ENCODE results near the gene PCDHGC5.
A peak's percentile ranks its signal among the peaks of the same experiment; 100 is the strongest.

PCDHGC5 gene

DNA sequence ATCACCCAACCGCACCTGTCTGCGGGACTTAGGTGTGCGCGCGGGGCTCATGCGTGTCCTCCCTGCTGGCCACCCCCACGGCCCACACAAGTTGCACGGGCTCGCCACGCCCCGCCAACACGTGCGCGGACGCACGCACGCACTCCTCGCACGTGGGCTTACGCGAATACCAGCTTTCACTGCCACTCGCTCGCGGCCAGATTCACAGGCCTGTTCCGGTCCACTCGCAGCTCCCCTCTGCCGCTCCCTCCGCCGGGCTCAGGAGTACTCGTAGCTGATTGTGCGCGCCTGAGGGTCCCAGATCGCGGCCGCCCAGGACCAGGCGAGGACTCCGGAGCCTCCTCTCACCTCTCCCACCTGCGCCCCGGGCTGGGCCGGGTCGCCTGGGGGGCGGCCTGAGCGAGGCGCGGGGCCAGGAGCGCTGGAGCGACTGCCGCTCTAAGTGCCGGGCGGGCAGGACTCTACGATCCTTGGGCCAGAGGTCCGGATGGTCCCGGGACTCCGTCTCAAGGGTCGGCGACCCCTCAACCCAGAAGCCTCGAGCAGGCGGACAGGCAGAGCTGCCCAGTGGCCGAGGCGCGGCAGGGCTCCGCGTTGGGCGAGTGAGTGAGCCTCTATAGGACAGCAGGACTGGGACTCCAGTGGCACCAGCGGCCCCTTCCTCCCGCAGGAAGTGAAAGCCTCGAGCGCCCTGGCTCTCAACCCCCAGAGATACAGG is 3.4 kb downstream of the PCDHGC5 start:
- Histone ChIP-seq H3K9me2 (ENCODE audit: low read depth, low read length) (no peaks in the 10 kb centered on the region), H3K36me3 (ENCODE audit: insufficient read depth, low read length) (no peaks in the 10 kb centered on the region), H3K79me2 (ENCODE audit: insufficient read depth, low read length) (no peaks in the 10 kb centered on the region), H4K20me1 (ENCODE audit: insufficient read depth, low read length) (no peaks in the 10 kb centered on the region), H3K9me3 (ENCODE audit: low read length) (no peaks in the 10 kb centered on the region), H3K27ac (ENCODE audit: low read depth, low read length, poor library complexity, severe bottlenecking) (no peak overlapping the region), H3K9ac (ENCODE audit: low read length) (no peak overlapping the region), H2AFZ (ENCODE audit: low read length) (no peak overlapping the region), H3K4me3 (ENCODE audit: low read depth, low read length, poor library complexity, severe bottlenecking) (peak overlapping the region; percentile 34), H3F3A (ENCODE audit: insufficient read depth, low read length) (no peaks in the 10 kb centered on the region), H3K4me2 (ENCODE audit: low read length) (peak overlapping the region; percentile 23; the same call in 1 of the 2 replicates), H3K27me3 (ENCODE audit: insufficient read depth, low read length) (no peaks in the 10 kb centered on the region), H3K4me1 (ENCODE audit: insufficient read depth, low read length, severe bottlenecking) (no peaks in the 10 kb centered on the region)
- TF ChIP-seq, protein P1, sequence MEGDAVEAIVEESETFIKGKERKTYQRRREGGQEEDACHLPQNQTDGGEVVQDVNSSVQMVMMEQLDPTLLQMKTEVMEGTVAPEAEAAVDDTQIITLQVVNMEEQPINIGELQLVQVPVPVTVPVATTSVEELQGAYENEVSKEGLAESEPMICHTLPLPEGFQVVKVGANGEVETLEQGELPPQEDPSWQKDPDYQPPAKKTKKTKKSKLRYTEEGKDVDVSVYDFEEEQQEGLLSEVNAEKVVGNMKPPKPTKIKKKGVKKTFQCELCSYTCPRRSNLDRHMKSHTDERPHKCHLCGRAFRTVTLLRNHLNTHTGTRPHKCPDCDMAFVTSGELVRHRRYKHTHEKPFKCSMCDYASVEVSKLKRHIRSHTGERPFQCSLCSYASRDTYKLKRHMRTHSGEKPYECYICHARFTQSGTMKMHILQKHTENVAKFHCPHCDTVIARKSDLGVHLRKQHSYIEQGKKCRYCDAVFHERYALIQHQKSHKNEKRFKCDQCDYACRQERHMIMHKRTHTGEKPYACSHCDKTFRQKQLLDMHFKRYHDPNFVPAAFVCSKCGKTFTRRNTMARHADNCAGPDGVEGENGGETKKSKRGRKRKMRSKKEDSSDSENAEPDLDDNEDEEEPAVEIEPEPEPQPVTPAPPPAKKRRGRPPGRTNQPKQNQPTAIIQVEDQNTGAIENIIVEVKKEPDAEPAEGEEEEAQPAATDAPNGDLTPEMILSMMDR (IDR thresholded peaks at IDR 0.05; ENCODE audit: low read length) = no peak
- TF ChIP-seq EZH2 (IDR thresholded peaks at IDR 0.05; ENCODE audit: borderline replicate concordance, low read length) = no peak

DNA sequence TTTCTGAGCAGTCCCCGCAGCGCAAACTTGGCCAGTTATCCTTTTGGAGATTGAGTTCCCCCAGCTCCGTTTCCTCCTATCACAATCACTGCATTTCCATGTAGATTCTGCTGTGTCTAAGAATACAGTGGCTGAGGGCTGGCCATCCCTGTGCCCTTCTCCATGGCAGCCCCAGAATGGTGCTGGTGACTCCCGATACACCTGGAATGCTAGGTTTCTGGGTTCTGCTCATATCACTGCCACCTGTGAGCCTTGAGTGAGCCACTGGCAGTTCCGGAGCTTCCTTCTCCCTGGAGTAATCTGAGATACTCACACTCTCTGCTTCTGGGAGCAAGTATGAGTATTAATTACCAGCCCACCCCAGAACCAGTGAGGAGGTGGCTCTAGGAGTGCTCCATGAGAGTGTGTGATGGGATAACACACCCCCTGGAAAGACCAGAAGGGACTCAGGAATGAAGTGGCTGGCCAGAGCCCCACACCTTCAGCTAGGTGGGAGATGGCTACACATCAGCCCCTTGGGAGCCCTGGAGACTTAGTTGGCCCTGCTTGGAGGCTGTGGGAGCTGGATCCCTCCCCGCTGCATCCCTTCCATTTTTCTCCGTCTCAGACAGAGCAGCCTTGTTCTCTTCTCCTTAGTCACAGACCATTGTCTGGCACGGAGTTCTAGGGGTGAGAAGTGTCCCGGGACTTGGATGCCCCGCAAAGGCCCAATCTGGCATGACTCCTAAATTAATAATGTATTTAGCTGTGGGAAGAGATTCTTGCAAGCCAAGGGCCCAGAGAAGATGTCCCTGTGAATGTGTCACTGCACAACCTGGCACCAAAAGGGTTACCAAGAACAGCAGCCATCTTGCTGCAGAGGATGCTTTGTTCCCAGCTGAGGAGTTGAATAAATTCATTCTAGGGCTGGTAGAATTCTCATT is 4.9 kb downstream of the PCDHGC5 start:
- Histone ChIP-seq H3K27ac (ENCODE audit: low read depth, low read length, poor library complexity, severe bottlenecking) (no peak overlapping the region), H3F3A (ENCODE audit: insufficient read depth, low read length) (no peaks in the 10 kb centered on the region), H2AFZ (ENCODE audit: low read length) (no peak overlapping the region), H3K36me3 (ENCODE audit: insufficient read depth, low read length) (no peaks in the 10 kb centered on the region), H3K4me2 (ENCODE audit: low read length) (no peak overlapping the region), H3K79me2 (ENCODE audit: insufficient read depth, low read length) (no peaks in the 10 kb centered on the region), H3K9ac (ENCODE audit: low read length) (no peak overlapping the region), H4K20me1 (ENCODE audit: insufficient read depth, low read length) (no peaks in the 10 kb centered on the region), H3K9me2 (ENCODE audit: low read depth, low read length) (no peaks in the 10 kb centered on the region), H3K27me3 (ENCODE audit: insufficient read depth, low read length) (no peaks in the 10 kb centered on the region), H3K4me1 (ENCODE audit: insufficient read depth, low read length, severe bottlenecking) (no peaks in the 10 kb centered on the region), H3K9me3 (ENCODE audit: low read length) (no peaks in the 10 kb centered on the region), H3K4me3 (ENCODE audit: low read depth, low read length, poor library complexity, severe bottlenecking) (no peak overlapping the region)
- TF ChIP-seq, protein P1 (IDR thresholded peaks at IDR 0.05; ENCODE audit: low read length) = no peak
- TF ChIP-seq EZH2 (IDR thresholded peaks at IDR 0.05; ENCODE audit: borderline replicate concordance, low read length) = no peak

DNA sequence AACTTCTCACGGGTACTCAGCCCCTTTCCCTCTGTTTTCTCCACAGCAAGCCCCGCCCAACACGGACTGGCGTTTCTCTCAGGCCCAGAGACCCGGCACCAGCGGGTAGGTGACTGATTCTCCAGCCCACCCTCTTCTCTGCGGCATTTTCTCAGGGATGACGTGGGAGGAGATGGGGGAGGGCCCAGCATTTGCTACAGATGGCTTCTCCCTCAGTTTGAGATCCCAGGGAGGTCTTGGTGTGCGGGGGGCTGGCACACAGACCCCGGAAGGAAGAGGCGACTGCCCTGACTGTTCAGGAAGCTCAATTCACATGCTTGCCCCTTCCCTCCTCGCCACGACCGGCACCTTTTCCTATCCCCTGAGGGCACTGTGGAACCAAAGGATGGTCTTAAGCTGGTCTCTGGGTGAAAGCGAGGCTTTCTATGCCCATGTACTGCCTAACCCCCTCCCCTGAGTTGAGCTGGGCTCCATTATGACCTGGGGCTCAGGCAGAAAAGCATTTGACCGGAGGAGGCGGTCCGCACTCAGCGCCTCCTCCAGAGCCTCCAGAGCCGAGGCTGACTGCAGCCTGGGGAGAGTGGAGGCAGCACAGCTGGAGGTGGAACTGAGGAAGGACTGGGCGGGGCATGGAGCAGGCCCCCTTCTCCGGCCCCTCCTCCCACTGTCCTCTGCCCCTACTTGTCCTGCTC is 6.0 kb downstream of the PCDHGC5 start:
- Histone ChIP-seq H3K9me3 (ENCODE audit: low read length) (no peaks in the 10 kb centered on the region), H3K36me3 (ENCODE audit: insufficient read depth, low read length) (no peaks in the 10 kb centered on the region), H3K27me3 (ENCODE audit: insufficient read depth, low read length) (no peaks in the 10 kb centered on the region), H3K4me2 (ENCODE audit: low read length) (no peak overlapping the region), H3F3A (ENCODE audit: insufficient read depth, low read length) (no peaks in the 10 kb centered on the region), H3K9ac (ENCODE audit: low read length) (no peak overlapping the region), H3K27ac (ENCODE audit: low read depth, low read length, poor library complexity, severe bottlenecking) (no peak overlapping the region), H3K9me2 (ENCODE audit: low read depth, low read length) (no peaks in the 10 kb centered on the region), H4K20me1 (ENCODE audit: insufficient read depth, low read length) (no peaks in the 10 kb centered on the region), H3K4me1 (ENCODE audit: insufficient read depth, low read length, severe bottlenecking) (no peaks in the 10 kb centered on the region), H2AFZ (ENCODE audit: low read length) (no peak overlapping the region), H3K4me3 (ENCODE audit: low read depth, low read length, poor library complexity, severe bottlenecking) (no peak overlapping the region), H3K79me2 (ENCODE audit: insufficient read depth, low read length) (no peaks in the 10 kb centered on the region)
- TF ChIP-seq, protein P1 (IDR thresholded peaks at IDR 0.05; ENCODE audit: low read length) = no peak
- TF ChIP-seq EZH2 (IDR thresholded peaks at IDR 0.05; ENCODE audit: borderline replicate concordance, low read length) = no peak

All from OCI-LY1 (cell line).